GM12873 (cell line): ENCODE data around the gene ITPRID1.

ENCODE experiments used
- TF ChIP-seq, protein P1 (sequence below): IDR thresholded peaks from 2 replicates; pipeline ENCODE4 v1.5.1; 2012; ENCODE audit warnings: low read depth, mild to moderate bottlenecking, moderate library complexity, low read length, control low read depth; ENCODE audit not compliant: insufficient read depth; ENCODE audit errors: missing control alignments

Gene ITPRID1

DNA sequence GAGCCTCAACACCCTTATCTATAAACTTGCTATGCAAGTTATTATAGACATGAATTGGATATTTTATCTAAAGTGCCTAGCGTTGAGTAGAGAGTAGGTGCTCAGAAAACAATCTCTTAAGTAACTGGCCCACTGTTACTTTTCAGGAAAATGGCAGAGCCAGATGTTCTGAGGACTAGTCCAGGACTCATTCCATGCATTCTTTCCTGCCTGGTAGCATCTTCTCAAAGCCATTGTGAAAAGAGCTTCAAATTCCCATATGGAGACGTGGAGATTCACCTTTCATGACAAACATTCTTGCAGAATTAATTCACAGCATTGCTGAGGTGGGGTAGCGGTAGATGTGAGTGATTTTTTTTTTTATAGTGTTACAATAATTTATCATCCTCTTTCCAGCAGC, 35.9 kb upstream of the ITPRID1 start:
- TF ChIP-seq, protein P1, sequence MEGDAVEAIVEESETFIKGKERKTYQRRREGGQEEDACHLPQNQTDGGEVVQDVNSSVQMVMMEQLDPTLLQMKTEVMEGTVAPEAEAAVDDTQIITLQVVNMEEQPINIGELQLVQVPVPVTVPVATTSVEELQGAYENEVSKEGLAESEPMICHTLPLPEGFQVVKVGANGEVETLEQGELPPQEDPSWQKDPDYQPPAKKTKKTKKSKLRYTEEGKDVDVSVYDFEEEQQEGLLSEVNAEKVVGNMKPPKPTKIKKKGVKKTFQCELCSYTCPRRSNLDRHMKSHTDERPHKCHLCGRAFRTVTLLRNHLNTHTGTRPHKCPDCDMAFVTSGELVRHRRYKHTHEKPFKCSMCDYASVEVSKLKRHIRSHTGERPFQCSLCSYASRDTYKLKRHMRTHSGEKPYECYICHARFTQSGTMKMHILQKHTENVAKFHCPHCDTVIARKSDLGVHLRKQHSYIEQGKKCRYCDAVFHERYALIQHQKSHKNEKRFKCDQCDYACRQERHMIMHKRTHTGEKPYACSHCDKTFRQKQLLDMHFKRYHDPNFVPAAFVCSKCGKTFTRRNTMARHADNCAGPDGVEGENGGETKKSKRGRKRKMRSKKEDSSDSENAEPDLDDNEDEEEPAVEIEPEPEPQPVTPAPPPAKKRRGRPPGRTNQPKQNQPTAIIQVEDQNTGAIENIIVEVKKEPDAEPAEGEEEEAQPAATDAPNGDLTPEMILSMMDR = no peak

DNA sequence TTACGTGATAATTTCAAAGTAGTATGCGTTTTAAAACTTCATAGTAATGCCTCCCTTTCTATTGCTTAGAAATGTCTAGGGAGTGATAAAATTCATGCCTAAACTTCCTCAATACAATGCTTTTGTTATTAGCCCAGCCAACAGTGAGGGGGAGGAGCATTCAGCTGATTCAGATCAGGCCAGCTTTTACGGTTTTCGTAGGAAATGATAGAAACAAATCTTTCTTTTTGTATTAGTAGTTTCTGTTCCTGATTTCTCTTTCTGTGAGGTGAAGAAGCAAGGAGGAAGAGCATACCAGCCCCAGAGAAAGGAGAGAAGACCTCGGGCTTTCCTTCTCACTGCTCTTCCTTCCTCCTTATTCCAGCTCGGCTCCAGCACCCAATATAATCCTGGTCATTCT, 35.2 kb upstream of the ITPRID1 start:
- TF ChIP-seq, protein P1 = no peak

DNA sequence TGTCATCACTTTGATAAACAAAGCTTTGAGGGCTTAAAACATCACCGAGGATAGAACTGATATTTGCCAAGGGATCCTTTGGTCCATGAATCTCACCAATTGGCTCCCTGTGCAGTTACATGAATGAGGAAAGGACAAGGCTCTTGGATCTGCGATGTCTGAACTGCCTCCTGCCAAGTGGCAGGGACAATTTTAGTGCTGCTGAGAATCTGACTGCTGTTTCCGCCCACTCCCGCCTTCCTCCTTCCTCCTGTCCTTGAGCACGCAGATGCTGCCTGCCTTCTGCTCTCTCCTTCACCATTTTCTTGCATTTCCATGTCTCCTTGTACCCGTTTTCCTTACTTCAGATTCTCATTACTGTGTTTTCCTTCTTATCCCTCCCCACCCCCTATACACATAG, 26.8 kb upstream of the ITPRID1 start:
- TF ChIP-seq, protein P1 = no peak

DNA sequence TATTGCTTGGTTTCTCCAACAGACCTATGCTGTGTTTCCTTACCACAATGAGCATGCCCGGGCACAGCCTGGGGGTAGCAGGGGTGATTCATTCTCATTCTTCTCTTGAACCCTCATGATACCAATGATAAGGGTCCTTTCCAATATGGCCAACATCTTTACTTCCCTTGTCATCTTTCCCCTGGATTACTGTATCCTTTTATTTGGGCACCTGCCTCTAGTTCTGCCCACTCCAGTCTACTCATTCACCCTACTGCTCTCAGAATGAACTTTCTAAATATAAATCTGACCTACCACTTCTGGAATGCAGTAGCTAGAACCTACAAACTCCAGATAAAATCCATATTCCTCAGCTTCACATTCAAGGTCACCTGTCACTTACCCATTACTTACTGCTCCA, 26.4 kb upstream of the ITPRID1 start:
- TF ChIP-seq, protein P1 = no peak

DNA sequence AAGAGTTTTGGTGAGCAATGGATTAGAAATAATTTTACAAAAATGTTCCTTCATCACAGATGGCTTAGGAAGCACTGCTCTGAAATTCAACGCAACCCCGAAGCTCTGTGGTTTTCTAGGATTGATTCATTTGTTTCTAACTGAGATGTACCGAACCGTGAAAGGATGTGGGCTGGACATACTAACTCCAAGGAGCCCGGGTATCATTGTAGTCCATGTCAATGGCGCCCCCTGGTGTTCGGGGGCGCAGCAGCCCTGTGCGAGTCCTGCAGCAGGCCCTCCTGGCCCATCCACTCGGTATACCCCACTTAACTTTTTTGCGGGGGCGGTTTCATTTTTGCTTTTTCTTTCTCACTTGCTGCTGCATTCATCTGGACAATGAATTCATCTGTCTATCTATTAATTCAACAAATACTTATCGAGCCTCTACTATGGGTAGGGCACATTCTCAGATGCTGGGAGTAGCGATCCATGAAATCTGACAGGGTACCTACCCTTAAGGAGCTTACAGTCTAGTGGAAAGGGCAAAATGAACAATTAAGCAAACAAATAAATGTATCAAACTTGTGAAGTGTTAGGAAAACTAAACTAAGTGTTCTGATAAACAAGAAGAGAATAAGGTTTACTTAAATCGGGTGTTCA, 25.2 kb upstream of the ITPRID1 start:
- TF ChIP-seq, protein P1 = peak; percentile 95

DNA sequence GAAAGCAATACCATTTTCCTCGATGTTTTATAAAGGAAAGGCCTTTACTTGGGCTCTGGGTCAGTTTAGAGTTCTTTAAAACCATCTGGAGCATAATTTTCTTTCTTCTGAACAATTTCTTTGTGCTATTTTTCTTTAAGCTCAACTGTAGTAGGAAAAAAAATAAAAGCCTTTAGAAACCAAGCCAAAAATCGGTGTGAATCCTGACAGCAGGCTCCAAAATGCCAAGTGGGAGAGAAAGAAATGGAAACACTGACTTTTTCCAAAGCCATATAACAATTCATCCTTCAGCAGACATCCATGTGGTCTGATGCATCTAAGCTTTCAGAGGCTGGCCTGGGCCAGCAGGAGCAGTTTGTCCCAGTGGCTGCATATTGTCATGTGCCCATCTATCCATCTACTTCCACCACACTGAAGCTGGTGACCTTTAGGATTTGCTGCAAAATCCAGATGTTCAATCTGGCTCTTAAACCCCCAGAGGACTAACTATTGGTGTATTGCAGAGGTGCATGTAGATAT, 23.0 kb upstream of the ITPRID1 start:
- TF ChIP-seq, protein P1 = no peak

DNA sequence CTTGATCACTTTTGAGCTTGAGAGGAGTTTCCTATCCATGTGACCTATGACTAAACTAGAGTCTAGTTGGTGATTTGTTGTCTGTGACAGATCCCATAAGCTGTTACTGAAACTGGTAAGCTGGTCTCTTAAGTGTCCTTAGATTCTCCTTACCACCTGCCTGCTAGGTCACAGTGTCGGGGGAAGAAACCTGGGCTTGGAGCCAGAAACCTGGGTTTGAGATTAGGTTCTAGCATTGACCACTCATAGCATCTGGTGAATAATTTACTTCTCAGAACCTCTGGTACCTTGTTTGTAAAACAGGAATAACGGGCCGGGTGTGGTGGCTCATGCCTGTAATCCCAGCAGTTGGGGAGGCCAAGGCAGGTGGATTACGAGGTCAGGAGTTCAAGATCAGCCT, 21.8 kb upstream of the ITPRID1 start:
- TF ChIP-seq, protein P1 = no peak
